ENCODE results near the gene WWOX. TPM values are rescaled to one million over a fixed set of nuclear protein-coding genes. Genes with fewer than 3 reads are reported as not detected.

Gene WWOX
- total RNA-seq, 1 experiment from 2014 or later, result 28.3 TPM

- TF ChIP-seq EZH2 (IDR thresholded peaks at IDR 0.05; ENCODE audit: low read length, unreplicated experiment) (no peak), EZH2phosphoT487 (IDR thresholded peaks at IDR 0.05; ENCODE audit: borderline replicate concordance, low read length) (no peak)
- TF ChIP-seq, protein P1, sequence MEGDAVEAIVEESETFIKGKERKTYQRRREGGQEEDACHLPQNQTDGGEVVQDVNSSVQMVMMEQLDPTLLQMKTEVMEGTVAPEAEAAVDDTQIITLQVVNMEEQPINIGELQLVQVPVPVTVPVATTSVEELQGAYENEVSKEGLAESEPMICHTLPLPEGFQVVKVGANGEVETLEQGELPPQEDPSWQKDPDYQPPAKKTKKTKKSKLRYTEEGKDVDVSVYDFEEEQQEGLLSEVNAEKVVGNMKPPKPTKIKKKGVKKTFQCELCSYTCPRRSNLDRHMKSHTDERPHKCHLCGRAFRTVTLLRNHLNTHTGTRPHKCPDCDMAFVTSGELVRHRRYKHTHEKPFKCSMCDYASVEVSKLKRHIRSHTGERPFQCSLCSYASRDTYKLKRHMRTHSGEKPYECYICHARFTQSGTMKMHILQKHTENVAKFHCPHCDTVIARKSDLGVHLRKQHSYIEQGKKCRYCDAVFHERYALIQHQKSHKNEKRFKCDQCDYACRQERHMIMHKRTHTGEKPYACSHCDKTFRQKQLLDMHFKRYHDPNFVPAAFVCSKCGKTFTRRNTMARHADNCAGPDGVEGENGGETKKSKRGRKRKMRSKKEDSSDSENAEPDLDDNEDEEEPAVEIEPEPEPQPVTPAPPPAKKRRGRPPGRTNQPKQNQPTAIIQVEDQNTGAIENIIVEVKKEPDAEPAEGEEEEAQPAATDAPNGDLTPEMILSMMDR (conservative IDR thresholded peaks at IDR 0.05; ENCODE audit: low read depth, low read length), result no peak
- H3K79me2 ChIP-seq (ENCODE audit: low read length), result no peaks in the 10 kb centered on the region
- ChIA-PET POLR2A (ENCODE audit: unreplicated experiment) (no interaction called here), CTCF (no interaction called here)
- no TSS peak for BruUV-seq (replicated peaks)
- no peaks in the 10 kb centered on the region for H3K9me3 ChIP-seq (ENCODE audit: low read length)
- H3K36me3 ChIP-seq (ENCODE audit: low read depth, low read length), result no peaks in the 10 kb centered on the region
- H2AFZ ChIP-seq (ENCODE audit: low read length), result no peak overlapping the region
- H4K20me1 ChIP-seq (ENCODE audit: low read length), result no peaks in the 10 kb centered on the region
- H3K4me3 ChIP-seq (ENCODE audit: low read length), result no peak overlapping the region
- intact Hi-C loops (cut with micrococcal nuclease), result no loop called here
- H3K9ac ChIP-seq (ENCODE audit: low read length), result no peak overlapping the region
- H3K27me3 ChIP-seq (ENCODE audit: low read length), result no peaks in the 10 kb centered on the region
- no peaks in the 10 kb centered on the region for H3K9me2 ChIP-seq (replicated peaks; ENCODE audit: low read length)
- ATAC-seq (no peak), DNase-seq (no peak)
- no peaks in the 10 kb centered on the region for H3K4me1 ChIP-seq (ENCODE audit: insufficient read depth, low read length)
- no peak overlapping the region for H3K27ac ChIP-seq (ENCODE audit: low read length)
- H3K4me2 ChIP-seq (ENCODE audit: low read length), result no peak overlapping the region
- H3F3A ChIP-seq (ENCODE audit: low read length, unreplicated experiment), result no peaks in the 10 kb centered on the region
These were observed 1000.3 kb downstream of the WWOX start for GRCh38 chr16:79099716-79100115.

- no peaks in the 10 kb centered on the region for H3K9me2 ChIP-seq (replicated peaks; ENCODE audit: low read length)
- BruUV-seq (replicated peaks), result no TSS peak
- no peak overlapping the region for H3K9ac ChIP-seq (ENCODE audit: low read length)
- DNase-seq, result no peak
- H3K4me2 ChIP-seq (ENCODE audit: low read length), result no peak overlapping the region
- H3K9me3 ChIP-seq (ENCODE audit: low read length), result no peaks in the 10 kb centered on the region
- H3K27ac ChIP-seq (ENCODE audit: low read length), result no peak overlapping the region
- POLR2A ChIA-PET (ENCODE audit: unreplicated experiment), result no interaction called here
- CTCF ChIA-PET, result no interaction called here
- intact Hi-C loops (cut with micrococcal nuclease), result no loop called here
- H3K79me2 ChIP-seq (ENCODE audit: low read length), result no peaks in the 10 kb centered on the region
- no peaks in the 10 kb centered on the region for H3K36me3 ChIP-seq (ENCODE audit: low read depth, low read length)
- ATAC-seq, result no peak
- no peak for TF ChIP-seq EZH2 (IDR thresholded peaks at IDR 0.05; ENCODE audit: low read length, unreplicated experiment)
- TF ChIP-seq, protein P1 (conservative IDR thresholded peaks at IDR 0.05; ENCODE audit: low read depth, low read length), result no peak
- no peak for TF ChIP-seq EZH2phosphoT487 (IDR thresholded peaks at IDR 0.05; ENCODE audit: borderline replicate concordance, low read length)
- no peaks in the 10 kb centered on the region for H4K20me1 ChIP-seq (ENCODE audit: low read length)
- H3K4me1 ChIP-seq (ENCODE audit: insufficient read depth, low read length), result no peaks in the 10 kb centered on the region
- H3K27me3 ChIP-seq (ENCODE audit: low read length), result no peaks in the 10 kb centered on the region
- no peaks in the 10 kb centered on the region for H3F3A ChIP-seq (ENCODE audit: low read length, unreplicated experiment)
- H3K4me3 ChIP-seq (ENCODE audit: low read length), result no peak overlapping the region
- H2AFZ ChIP-seq (ENCODE audit: low read length), result no peak overlapping the region
These were observed 1001.0 kb downstream of the WWOX start for GRCh38 chr16:79100447-79100846.

DNA sequence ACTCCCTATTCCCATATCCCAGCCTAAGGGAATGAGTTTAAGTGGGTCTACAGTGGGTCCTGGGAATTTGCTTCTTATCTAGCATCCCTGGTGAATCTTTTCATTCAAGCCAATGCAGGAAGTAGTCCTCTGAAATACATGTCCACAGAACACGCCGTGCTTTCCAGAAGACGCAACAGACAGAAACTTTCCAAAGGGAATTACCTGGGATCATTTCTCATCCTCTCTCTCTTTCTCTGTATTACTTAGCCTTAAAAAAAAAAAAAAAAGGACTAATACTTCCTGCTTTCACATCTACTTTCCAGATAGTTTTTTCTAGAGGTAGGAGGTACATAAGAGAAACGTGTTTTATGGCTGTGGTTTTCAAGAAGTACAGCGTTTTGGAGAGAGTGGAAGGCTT lies 1002.0 kb downstream of the WWOX start:
- no peak overlapping the region for H3K27ac ChIP-seq (ENCODE audit: low read length)
- intact Hi-C loops (cut with micrococcal nuclease), result no loop called here
- H3K4me2 ChIP-seq (ENCODE audit: low read length), result no peak overlapping the region
- H3K9ac ChIP-seq (ENCODE audit: low read length), result no peak overlapping the region
- ATAC-seq, result no peak
- no peaks in the 10 kb centered on the region for H3F3A ChIP-seq (ENCODE audit: low read length, unreplicated experiment)
- DNase-seq, result no peak
- H3K9me2 ChIP-seq (replicated peaks; ENCODE audit: low read length), result no peaks in the 10 kb centered on the region
- H4K20me1 ChIP-seq (ENCODE audit: low read length), result no peaks in the 10 kb centered on the region
- H3K36me3 ChIP-seq (ENCODE audit: low read depth, low read length), result no peaks in the 10 kb centered on the region
- no peaks in the 10 kb centered on the region for H3K27me3 ChIP-seq (ENCODE audit: low read length)
- no TSS peak for BruUV-seq (replicated peaks)
- H3K79me2 ChIP-seq (ENCODE audit: low read length), result no peaks in the 10 kb centered on the region
- POLR2A ChIA-PET (ENCODE audit: unreplicated experiment), result no interaction called here
- no peak for TF ChIP-seq EZH2 (IDR thresholded peaks at IDR 0.05; ENCODE audit: low read length, unreplicated experiment)
- no peak for TF ChIP-seq EZH2phosphoT487 (IDR thresholded peaks at IDR 0.05; ENCODE audit: borderline replicate concordance, low read length)
- TF ChIP-seq, protein P1 (conservative IDR thresholded peaks at IDR 0.05; ENCODE audit: low read depth, low read length), result no peak
- no peak overlapping the region for H3K4me3 ChIP-seq (ENCODE audit: low read length)
- H2AFZ ChIP-seq (ENCODE audit: low read length), result no peak overlapping the region
- H3K4me1 ChIP-seq (ENCODE audit: insufficient read depth, low read length), result no peaks in the 10 kb centered on the region
- no peaks in the 10 kb centered on the region for H3K9me3 ChIP-seq (ENCODE audit: low read length)
- CTCF ChIA-PET, result no interaction called here
